Activated T-cell treated with anti-CD3 and anti-CD28 coated beads, Interleukin-2, amount 50 U/mL, for 48 hours (primary cell): Measurements from ENCODE around the gene GYPC.
A peak's percentile ranks its signal among the peaks of the same experiment; 100 is the strongest.

Experiments
- DNase-seq, 2 experiments: peaks; one replicate each; pipeline ENCODE4 v3.0.0-alpha.2; 2020

The GYPC gene

GRCh38 chr2:126652323-126652891 is 3.6 kb upstream of the GYPC start:
- no peak for DNase-seq

- no peak for DNase-seq
These were observed 2.8 kb upstream of the GYPC start for GRCh38 chr2:126653109-126653508.

GRCh38 chr2:126653761-126654160 is 2.2 kb upstream of the GYPC start:
- no peak for DNase-seq

- DNase-seq = peak in 1 of 2 experiments; percentile 18
These were observed 907 bp upstream of the GYPC start for GRCh38 chr2:126655051-126655450.

- peak; percentile 71 to 72 for DNase-seq
These were observed 631 bp downstream of the GYPC start for GRCh38 chr2:126656431-126657147.

- peak; percentile 69 for DNase-seq
These were observed 1.2 kb downstream of the GYPC start for GRCh38 chr2:126657148-126657635.

- DNase-seq = peak; percentile 77 to 83
These were observed 1.8 kb downstream of the GYPC start for GRCh38 chr2:126657636-126658318.

GRCh38 chr2:126658319-126658904 is 2.5 kb downstream of the GYPC start:
- DNase-seq = no peak

GRCh38 chr2:126658905-126659561 is 3.1 kb downstream of the GYPC start:
- peak; percentile 73 to 77 for DNase-seq

GRCh38 chr2:126659562-126660467 is 3.9 kb downstream of the GYPC start:
- no peak for DNase-seq

GRCh38 chr2:126660971-126661370 is 5.0 kb downstream of the GYPC start:
- DNase-seq = no peak

GRCh38 chr2:126661702-126662500 is 5.9 kb downstream of the GYPC start:
- DNase-seq = peak; percentile 43 to 45

- DNase-seq = peak; percentile 35 to 38
These were observed 6.7 kb downstream of the GYPC start for GRCh38 chr2:126662621-126663020.

GRCh38 chr2:126663184-126663963 is 7.4 kb downstream of the GYPC start:
- DNase-seq = peak; percentile 29 to 33

GRCh38 chr2:126664234-126664633 is 8.3 kb downstream of the GYPC start:
- DNase-seq = peak; percentile 48 to 55

- peak in 1 of 2 experiments; percentile 35 for DNase-seq
These were observed 8.7 kb downstream of the GYPC start for GRCh38 chr2:126664639-126665038.

GRCh38 chr2:126665483-126665882 is 9.5 kb downstream of the GYPC start:
- no peak for DNase-seq

- DNase-seq = no peak
These were observed 12.3 kb downstream of the GYPC start for GRCh38 chr2:126668254-126668653.

GRCh38 chr2:126669772-126670171 is 13.8 kb downstream of the GYPC start:
- no peak for DNase-seq

- DNase-seq = no peak
These were observed 15.5 kb downstream of the GYPC start for GRCh38 chr2:126671488-126671887.
